HG02970 (cell line): ENCODE measurements around the gene TTR.

Experiments used
- ATAC-seq: cut with Tn5 transposase; IDR thresholded peaks from one replicate; pipeline ENCODE4 v1.9.1; 2021; ENCODE audit warnings: mild to moderate bottlenecking, moderate library complexity, moderate number of reproducible peaks; ENCODE audit not compliant: unreplicated experiment, low FRiP score

Gene TTR

GRCh38 chr18:31591628-31592027, at the start of gene TTR:
Gene TTR, plus strand, starts transcription at chr18:31591877. Its CDS starts 26 bp downstream, at chr18:31591903.
- no peak for ATAC-seq

DNA sequence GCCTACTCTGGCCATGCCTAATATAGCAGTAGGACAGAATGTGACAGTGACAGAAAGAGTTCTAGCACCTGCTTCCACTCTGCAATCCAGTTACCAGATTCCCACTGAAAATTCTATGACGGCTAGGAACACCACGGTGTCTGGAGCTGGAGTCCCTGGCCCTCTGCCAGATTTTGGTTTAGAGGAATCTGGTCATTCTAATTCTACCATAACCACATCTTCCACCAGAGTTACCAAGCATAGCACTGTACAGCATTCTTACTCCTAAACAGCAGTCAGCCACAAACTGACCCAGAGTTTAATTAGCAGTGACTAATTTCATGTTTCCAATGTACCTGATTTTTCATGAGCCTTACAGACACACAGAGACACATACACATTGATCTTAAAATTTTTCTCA, 45.2 kb upstream of the TTR start:
- no peak for ATAC-seq

DNA sequence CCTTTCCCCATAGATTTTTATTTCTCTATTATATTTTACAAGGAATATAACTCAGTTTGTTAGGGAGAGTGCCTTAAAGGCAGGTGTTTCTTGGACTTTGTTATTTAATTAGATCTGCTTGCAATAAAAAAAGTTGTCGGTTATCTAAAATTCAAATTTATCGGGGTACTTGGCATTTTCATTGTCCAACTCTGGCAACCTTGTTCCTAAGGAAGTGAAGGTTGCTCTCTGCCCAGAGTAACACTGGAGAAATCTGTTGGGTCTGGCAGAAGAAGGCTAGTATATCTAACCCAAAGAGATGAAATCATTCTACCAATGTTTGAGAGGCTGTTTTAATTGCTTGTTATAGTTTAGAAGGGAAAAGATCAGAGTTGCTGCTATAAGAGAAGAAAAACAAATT, 42.8 kb upstream of the TTR start:
- no peak for ATAC-seq

- no peak for ATAC-seq
These were observed 42.3 kb upstream of the TTR start for GRCh38 chr18:31549416-31549815.

GRCh38 chr18:31551883-31552282, 39.8 kb upstream of the TTR start:
- ATAC-seq, result no peak

GRCh38 chr18:31553800-31554199, 37.9 kb upstream of the TTR start:
- no peak for ATAC-seq

- ATAC-seq, result no peak
These were observed 36.9 kb upstream of the TTR start for GRCh38 chr18:31554776-31555175.

- ATAC-seq, result no peak
These were observed 35.5 kb upstream of the TTR start for GRCh38 chr18:31555971-31556747.

DNA sequence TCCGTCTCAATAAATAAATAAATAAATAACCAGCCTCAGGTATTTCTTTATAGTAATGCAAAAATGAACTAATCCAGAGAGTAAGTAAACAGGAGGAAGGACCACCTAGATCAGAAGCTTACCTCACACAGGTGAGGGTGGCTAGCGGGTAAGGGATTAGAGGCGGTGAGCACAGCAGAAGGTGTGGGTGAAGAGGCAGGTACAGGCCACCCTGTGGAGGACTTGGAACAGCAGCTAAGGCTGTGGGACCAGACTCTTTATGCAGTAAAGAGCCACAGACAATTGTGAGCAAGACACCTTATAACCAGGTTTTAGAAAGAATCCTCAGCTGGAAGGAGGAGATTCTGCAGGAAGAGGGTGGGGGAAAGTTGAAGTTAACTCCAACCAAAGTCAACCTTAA, 34.2 kb upstream of the TTR start:
- ATAC-seq, result no peak

GRCh38 chr18:31558567-31558966, 33.1 kb upstream of the TTR start:
- no peak for ATAC-seq

DNA sequence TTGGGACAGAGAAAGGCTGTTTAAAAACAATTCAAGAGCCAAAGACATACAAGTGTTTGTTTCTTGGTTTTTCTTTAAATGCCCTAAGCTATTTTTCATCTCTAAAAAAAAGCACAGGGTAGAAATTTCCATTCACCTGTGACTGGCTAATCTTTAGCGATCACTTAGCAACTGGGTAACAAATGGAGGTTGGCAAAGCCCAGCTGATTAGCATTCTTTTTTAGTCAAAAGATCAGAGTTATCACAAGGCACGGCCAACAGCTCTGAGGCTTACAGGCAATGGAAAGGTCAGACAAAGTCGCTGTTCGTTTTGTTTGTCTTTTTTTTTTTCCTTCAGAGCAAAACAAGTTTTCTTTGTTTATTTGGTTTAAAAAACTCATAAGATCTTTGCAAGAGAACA, 29.0 kb upstream of the TTR start:
- no peak for ATAC-seq

- no peak for ATAC-seq
These were observed 27.9 kb upstream of the TTR start for GRCh38 chr18:31563778-31564177.

GRCh38 chr18:31565345-31565744, 26.3 kb upstream of the TTR start:
- no peak for ATAC-seq

GRCh38 chr18:31565782-31566512, 25.7 kb upstream of the TTR start:
- ATAC-seq, result no peak

- no peak for ATAC-seq
These were observed 24.9 kb upstream of the TTR start for GRCh38 chr18:31566576-31567306.

DNA sequence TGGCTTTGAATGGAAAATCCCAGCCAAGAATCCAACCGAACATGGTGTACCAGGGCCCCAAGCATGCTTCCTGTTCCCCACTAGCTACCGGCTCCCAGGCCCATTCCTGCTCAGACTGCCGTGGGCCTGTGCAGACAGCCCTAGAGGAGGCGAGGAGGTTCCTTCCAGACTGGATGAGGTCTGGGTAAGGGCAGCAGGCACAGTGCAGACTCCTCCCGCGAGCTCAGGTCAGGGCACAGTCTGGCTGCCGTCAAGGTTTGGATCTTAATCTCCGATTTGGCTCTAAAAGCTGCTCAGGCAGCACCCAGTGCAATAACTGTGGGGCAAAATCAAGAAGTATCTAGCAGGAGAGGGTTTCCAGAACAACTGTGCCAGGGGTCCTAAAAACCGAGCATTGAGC, 19.3 kb upstream of the TTR start:
- ATAC-seq, result no peak

DNA sequence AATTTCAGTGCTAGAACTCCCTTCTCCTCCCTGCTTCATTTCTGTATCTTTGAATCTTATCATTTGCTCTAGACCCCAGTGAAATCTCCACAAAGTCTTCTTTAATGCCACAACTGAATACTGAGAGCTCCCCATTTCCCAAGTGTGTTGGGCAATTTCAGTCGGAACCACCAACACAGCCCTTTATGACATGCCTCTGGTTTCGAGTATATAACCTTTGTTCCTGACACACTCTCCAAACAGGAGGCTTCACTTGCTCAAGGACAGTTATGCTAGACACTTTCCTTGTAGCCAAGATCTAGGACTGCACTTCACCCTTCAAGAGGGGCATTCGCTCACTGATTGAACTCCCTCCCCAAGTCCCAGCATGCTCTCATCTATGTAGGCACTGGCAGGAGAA, 18.6 kb upstream of the TTR start:
- no peak for ATAC-seq

- ATAC-seq, result no peak
These were observed 17.3 kb upstream of the TTR start for GRCh38 chr18:31574359-31574758.

- no peak for ATAC-seq
These were observed 16.0 kb upstream of the TTR start for GRCh38 chr18:31575515-31576257.

- ATAC-seq, result no peak
These were observed 15.0 kb upstream of the TTR start for GRCh38 chr18:31576670-31577069.

DNA sequence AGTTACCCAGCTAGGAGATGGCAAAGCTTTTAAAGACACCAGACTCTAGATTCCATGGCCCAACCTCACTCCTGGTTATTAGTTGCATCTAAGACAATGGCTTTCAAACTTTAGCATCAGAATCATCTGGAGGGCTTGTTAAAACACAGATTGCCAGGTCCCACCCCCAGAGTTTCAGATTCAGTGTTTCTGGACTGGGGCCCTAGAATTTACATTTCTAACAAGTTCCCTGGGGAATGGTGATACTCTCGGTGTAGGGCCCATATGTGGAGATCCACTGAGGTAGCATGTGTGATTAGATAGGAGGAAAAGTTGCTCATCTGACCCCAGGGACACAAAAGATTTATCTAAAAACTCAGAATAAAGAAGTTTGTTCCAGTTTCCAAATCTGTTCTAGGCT, 14.5 kb upstream of the TTR start:
- no peak for ATAC-seq
